HG02763 (cell line): ENCODE measurements around the gene MORF4L2.
"Not testable (repeated sequence)": the region's sequence is repeated elsewhere in the genome, so short reads cannot be mapped to it uniquely, and the experiment has no call there.

ENCODE experiments used
- ATAC-seq: cut with Tn5 transposase; IDR thresholded peaks from one replicate; pipeline ENCODE4 v1.9.1; 2021; ENCODE audit warnings: mild to moderate bottlenecking, moderate library complexity; ENCODE audit not compliant: unreplicated experiment

The MORF4L2 gene

DNA sequence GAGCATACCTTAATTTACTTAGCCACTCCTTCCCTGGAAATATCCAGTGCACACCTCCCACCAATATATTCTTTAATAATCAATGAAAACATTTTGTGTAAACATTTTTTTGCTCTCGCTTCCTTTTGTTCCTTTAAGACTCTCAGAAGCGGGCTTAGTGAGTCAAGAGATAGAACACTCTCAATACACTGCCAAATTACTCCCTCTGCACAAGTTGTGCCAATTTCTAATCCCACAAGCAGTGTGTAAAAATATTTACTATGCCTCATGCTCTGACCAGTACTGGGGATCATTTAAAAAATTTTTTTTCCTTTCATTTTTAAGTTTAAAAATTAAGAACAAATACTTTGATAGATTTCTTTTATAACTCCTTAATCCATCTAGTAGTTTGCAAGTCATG is 5.1 kb downstream of the MORF4L2 start:
- ATAC-seq, result no peak

- ATAC-seq, result no peak
Observed at GRCh38 chrX:103678199-103678993, 8.1 kb downstream of the MORF4L2 start.

GRCh38 chrX:103674531-103675454 is 11.7 kb downstream of the MORF4L2 start:
- no peak for ATAC-seq

- ATAC-seq, result no peak
Observed at GRCh38 chrX:103669745-103670144, 16.8 kb downstream of the MORF4L2 start.

- ATAC-seq, result no peak
Observed at GRCh38 chrX:103666202-103667107, 20.0 kb downstream of the MORF4L2 start.

- ATAC-seq, result no peak
Observed at GRCh38 chrX:103663981-103664762, 22.3 kb downstream of the MORF4L2 start.

GRCh38 chrX:103659460-103659859 is 27.0 kb downstream of the MORF4L2 start:
- ATAC-seq, result not testable (repeated sequence)

- no peak for ATAC-seq
Observed at GRCh38 chrX:103658681-103659433, 27.6 kb downstream of the MORF4L2 start.

DNA sequence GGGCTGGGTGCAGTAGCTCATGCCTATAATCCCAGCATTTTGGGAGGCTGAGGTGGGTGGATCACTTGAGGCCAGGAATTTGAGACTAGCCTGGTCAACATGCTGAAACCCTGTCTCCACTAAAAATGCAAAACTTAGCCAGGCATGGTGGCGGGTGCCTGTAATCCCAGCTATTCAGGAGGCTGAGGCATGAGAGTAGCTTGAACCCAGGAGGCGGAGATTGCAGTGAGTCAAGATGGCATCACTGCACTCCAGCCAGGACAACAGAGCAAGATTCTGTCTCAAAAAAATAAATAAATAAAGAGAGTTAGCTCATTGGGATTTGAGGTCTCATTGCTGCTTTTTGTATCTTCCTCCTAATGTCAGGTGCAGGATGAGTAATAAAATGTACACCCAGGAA is 29.4 kb downstream of the MORF4L2 start:
- ATAC-seq, result not testable (repeated sequence)

GRCh38 chrX:103656617-103657016 is 29.9 kb downstream of the MORF4L2 start:
- ATAC-seq, result no peak

DNA sequence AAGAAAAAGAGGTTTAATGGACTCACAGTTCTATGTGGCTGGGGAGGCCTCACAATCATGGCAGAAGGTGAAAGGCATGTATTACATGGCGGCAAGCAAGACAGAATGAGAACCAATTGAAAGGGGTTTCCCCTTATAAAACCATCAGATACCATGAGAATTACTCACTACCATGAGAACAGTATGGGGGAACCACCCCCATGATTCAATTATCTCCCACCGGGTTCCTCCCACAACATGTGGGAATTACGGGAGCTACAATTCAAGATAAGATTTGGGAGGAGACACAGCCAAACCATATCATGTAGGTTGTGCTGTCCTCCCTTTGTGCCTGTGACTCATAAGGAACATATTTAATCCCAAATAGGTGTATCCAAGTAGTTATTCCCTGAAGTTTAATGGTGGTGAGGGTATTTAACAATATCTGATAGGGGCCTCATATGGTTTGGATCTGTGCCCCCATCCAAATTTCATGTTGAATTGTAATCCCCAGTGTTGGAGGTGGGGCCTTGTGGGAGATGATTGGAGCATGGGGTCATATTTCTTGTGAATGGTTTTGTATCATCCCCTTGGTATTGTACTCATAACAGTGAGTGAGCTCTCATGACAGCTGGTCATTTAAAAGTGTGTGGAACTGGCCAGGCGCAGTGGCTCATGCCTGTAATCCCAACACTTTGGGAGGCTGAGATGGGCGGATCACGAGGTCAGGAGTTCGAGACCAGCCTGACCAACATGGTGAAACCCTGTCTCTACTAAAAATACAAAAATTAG is 31.1 kb downstream of the MORF4L2 start:
- not testable (repeated sequence) for ATAC-seq

DNA sequence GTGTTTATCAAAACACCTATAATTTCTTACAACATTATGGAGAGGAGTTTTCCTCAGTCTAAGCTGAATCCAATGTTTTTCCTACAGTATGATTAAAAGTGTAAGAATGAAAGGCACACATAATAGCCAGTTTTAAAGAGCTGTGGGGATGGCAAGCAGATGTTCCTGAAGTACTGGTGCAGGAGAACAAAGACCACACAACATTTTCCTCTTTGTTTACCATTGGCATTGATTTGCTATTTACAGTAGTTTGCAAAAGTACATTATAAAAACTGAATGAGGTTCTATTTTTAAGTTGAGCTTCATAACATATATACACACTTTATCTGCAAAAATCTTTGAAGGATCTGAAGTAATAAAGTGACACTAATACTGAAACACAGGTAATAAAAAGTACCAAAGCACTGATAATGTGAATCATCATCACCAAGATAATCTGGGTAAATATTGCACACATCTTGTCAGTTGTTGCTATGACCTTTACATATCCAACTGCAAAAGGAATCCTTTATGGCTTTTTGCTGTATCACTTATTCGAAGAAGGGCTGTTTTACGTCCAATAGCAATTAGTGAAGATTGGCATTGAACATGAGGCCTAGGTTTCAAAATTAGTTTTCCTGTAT is 35.2 kb downstream of the MORF4L2 start:
- ATAC-seq, result no peak

DNA sequence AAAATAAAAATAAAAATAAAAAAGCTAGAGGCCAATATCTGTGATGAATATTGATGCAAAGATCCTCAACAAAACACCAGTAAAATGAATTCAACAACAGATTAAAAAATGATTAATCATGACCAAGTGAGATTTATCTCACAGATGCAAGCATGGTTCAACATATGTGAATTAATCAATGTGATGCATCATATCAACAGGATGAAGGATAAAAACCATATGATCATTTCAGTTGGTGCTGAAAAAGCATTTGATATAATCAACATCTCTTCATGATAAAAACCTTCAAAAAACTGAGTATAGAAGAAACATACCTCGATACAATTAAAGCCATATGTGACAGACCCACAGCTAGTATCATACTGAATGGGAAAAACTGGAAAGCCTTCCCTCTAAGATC is 38.9 kb downstream of the MORF4L2 start:
- ATAC-seq, result no peak

DNA sequence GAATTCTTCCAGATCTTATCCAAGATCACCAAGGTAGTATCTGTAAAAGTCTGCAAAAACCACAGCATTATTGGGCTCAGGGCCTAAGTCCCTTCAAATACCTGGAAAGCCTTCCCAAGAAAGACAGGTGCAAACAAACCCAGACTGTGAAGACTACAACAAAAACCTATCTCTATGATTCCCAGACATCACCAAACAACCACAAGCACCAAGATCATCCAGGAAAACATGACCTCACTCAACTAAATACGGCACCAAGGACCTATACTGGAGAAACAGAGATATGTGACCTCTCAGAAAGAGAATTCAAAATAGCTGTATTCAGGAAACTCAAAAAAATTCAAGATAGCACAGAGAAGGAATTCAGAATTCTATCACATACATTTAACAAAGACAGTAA is 42.4 kb downstream of the MORF4L2 start:
- ATAC-seq, result no peak

DNA sequence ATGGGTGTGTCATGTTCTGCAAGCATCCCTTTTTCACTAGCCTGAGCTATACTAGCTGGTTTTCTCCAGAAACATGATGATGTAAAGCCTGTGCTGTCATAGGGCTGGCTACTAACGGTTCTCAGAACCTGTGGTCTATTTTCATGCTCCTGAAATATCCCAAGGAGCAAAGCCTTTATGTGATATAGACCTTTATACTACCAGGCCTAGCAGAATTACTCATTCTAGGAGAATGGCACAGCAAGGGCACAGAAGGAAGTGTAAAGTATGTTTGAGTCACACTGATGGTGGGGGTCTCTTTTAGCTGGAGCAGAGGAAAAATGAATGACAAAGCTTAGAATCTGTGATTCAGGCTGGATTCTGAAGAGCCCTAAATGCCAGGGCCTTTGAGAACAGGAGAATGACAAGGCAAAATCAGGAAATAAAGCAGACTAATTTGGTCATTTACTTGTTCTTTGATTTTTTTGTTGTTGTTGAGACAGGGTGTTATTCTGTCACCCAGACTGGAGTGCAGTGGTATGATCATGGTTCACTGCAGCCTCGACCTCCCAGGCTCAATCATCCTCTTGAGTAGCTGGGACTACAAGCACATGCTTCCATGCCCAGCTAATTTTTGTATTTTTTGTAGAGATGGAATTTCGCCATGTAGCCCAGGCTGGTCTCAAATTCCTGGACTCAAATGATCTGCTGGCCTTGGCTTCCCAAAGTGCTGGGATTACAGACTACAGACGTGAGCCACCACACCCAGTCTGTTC is 45.9 kb downstream of the MORF4L2 start:
- no peak for ATAC-seq

GRCh38 chrX:103638479-103639346 is 47.8 kb downstream of the MORF4L2 start:
- ATAC-seq, result not testable (repeated sequence)
